ENCODE results near the gene CBLN4.

Gene CBLN4

DNA sequence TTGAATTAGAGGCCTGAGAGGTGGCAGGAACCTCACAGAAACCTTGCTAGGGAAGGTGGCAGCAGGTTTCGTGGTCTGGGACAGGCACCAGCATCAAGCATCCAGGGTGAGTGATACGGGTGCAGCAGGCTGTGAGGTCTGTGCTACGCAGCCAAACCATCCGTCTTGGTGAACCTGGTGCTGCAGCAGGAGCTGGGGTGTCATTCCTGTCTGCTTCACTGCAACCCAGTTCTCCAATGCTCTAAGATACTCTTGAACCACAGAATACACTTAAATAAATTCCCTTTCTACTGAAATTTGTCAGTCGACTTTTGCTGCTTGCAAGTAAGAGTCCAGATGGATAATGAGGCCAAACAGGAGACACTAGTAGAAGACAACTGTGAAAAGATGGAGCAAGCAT, 9.7 kb upstream of the CBLN4 start:
- no peaks in the 10 kb centered on the region for H3K36me3 ChIP-seq (ENCODE audit: insufficient read depth, low read length)
- H3K79me2 ChIP-seq (ENCODE audit: insufficient read depth, low read length), result no peaks in the 10 kb centered on the region
- H3K9ac ChIP-seq (ENCODE audit: low read depth, low read length, poor library complexity, severe bottlenecking), result no peak overlapping the region
- H3F3A ChIP-seq (ENCODE audit: low read depth), result no peaks in the 10 kb centered on the region
- H3K4me3 ChIP-seq (ENCODE audit: low read length, poor library complexity, severe bottlenecking), result no peak overlapping the region
- H3K9me3 ChIP-seq (ENCODE audit: insufficient read depth, low read depth, low read length), result peaks cover 2% of the 10 kb centered on the region; the same call in 1 of the 2 replicates
- no peak for TF ChIP-seq EZH2phosphoT487 (IDR thresholded peaks at IDR 0.05; ENCODE audit: borderline replicate concordance)
- TF ChIP-seq, protein P1, sequence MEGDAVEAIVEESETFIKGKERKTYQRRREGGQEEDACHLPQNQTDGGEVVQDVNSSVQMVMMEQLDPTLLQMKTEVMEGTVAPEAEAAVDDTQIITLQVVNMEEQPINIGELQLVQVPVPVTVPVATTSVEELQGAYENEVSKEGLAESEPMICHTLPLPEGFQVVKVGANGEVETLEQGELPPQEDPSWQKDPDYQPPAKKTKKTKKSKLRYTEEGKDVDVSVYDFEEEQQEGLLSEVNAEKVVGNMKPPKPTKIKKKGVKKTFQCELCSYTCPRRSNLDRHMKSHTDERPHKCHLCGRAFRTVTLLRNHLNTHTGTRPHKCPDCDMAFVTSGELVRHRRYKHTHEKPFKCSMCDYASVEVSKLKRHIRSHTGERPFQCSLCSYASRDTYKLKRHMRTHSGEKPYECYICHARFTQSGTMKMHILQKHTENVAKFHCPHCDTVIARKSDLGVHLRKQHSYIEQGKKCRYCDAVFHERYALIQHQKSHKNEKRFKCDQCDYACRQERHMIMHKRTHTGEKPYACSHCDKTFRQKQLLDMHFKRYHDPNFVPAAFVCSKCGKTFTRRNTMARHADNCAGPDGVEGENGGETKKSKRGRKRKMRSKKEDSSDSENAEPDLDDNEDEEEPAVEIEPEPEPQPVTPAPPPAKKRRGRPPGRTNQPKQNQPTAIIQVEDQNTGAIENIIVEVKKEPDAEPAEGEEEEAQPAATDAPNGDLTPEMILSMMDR (conservative IDR thresholded peaks at IDR 0.05; ENCODE audit: low read length), result no peak
- H3K27me3 ChIP-seq (ENCODE audit: insufficient read depth, low read length, poor library complexity, severe bottlenecking), result no peaks in the 10 kb centered on the region
- no peaks in the 10 kb centered on the region for H3K9me2 ChIP-seq (replicated peaks; ENCODE audit: low read depth, low read length)
- H4K20me1 ChIP-seq (ENCODE audit: insufficient read depth, low read length, poor library complexity, severe bottlenecking), result no peaks in the 10 kb centered on the region
- no peaks in the 10 kb centered on the region for H3K4me1 ChIP-seq (ENCODE audit: insufficient read depth, low read length, poor library complexity, severe bottlenecking)
- H3K4me2 ChIP-seq (ENCODE audit: low read depth, low read length, poor library complexity, severe bottlenecking), result no peak overlapping the region
- H2AFZ ChIP-seq (ENCODE audit: low read length), result no peak overlapping the region

DNA sequence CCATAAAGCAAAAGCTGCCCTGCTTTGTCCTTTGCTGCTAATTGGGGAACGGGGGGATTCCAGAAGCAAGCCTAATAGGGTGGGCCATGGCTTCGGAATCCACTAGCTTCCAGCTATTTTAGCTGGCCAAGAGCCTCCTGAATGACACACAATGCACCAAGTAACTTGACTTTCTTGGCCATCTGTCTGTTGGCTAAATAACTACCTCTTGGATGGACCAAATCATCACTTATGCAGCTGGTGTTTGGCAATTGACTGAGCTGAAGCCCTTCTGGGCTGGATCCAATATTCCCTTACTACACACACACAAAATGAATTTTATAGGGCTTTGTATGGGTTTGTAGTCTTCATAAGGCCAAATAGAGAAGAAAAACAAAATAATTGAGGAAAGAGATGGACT, 8.8 kb upstream of the CBLN4 start:
- H3F3A ChIP-seq (ENCODE audit: low read depth), result no peaks in the 10 kb centered on the region
- H3K4me2 ChIP-seq (ENCODE audit: low read depth, low read length, poor library complexity, severe bottlenecking), result no peak overlapping the region
- H3K9ac ChIP-seq (ENCODE audit: low read depth, low read length, poor library complexity, severe bottlenecking), result no peak overlapping the region
- no peaks in the 10 kb centered on the region for H3K27me3 ChIP-seq (ENCODE audit: insufficient read depth, low read length, poor library complexity, severe bottlenecking)
- no peaks in the 10 kb centered on the region for H3K4me1 ChIP-seq (ENCODE audit: insufficient read depth, low read length, poor library complexity, severe bottlenecking)
- no peaks in the 10 kb centered on the region for H3K79me2 ChIP-seq (ENCODE audit: insufficient read depth, low read length)
- H4K20me1 ChIP-seq (ENCODE audit: insufficient read depth, low read length, poor library complexity, severe bottlenecking), result no peaks in the 10 kb centered on the region
- H2AFZ ChIP-seq (ENCODE audit: low read length), result no peak overlapping the region
- H3K9me3 ChIP-seq (ENCODE audit: insufficient read depth, low read depth, low read length), result peaks cover 2% of the 10 kb centered on the region; the same call in 1 of the 2 replicates
- no peaks in the 10 kb centered on the region for H3K36me3 ChIP-seq (ENCODE audit: insufficient read depth, low read length)
- no peak overlapping the region for H3K4me3 ChIP-seq (ENCODE audit: low read length, poor library complexity, severe bottlenecking)
- TF ChIP-seq, protein P1 (conservative IDR thresholded peaks at IDR 0.05; ENCODE audit: low read length), result no peak
- TF ChIP-seq EZH2phosphoT487 (IDR thresholded peaks at IDR 0.05; ENCODE audit: borderline replicate concordance), result no peak
- H3K9me2 ChIP-seq (replicated peaks; ENCODE audit: low read depth, low read length), result no peaks in the 10 kb centered on the region

DNA sequence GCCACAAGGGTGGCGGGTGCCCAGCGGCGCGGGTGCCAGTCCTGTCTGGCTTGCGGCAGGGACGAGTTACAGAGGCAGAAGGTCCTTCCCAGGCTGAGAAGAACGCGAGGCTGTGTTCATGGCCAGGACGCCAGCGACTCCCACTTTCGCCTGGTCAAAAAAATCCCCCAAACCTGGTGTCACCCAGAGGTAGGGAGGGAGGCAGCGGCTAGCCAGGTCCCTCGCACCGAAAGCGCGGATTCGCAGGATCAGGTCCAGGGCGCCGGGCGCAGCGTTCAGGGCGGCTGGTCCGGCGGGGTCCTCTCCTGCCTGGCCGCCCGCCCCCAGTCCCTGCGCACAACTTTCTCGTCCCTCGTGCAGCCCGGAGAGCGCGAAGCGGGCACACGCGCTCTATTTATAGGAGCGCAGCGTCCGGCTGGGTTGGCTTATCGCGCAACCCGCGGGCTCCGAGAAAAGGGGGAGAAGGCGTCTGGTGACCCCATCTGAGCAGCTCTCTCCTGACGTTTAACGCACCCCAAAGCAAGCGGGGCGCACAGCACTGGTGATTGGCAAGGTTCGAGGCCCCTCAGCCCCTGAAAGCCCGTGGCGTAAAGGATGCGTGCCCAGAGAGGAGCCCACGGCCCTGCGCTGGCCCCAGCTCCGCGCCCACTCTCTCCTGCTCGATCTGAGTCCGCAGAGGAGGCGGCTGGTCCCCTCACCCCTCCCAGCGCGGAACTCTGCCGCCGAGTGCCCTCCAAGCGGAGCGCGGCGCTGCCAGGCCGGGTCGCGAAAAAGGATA, 519 bp downstream of the CBLN4 start:
- Histone ChIP-seq H3K27me3 (ENCODE audit: insufficient read depth, low read length, poor library complexity, severe bottlenecking) (no peaks in the 10 kb centered on the region), H2AFZ (ENCODE audit: low read length) (no peak overlapping the region), H3K79me2 (ENCODE audit: insufficient read depth, low read length) (no peaks in the 10 kb centered on the region), H4K20me1 (ENCODE audit: insufficient read depth, low read length, poor library complexity, severe bottlenecking) (no peaks in the 10 kb centered on the region), H3K9me2 (replicated peaks; ENCODE audit: low read depth, low read length) (no peaks in the 10 kb centered on the region), H3K9me3 (ENCODE audit: insufficient read depth, low read depth, low read length) (no peaks in the 10 kb centered on the region), H3K9ac (ENCODE audit: low read depth, low read length, poor library complexity, severe bottlenecking) (no peak overlapping the region), H3K4me2 (ENCODE audit: low read depth, low read length, poor library complexity, severe bottlenecking) (no peak overlapping the region), H3K4me1 (ENCODE audit: insufficient read depth, low read length, poor library complexity, severe bottlenecking) (no peaks in the 10 kb centered on the region), H3K4me3 (ENCODE audit: low read length, poor library complexity, severe bottlenecking) (no peak overlapping the region), H3K36me3 (ENCODE audit: insufficient read depth, low read length) (no peaks in the 10 kb centered on the region), H3F3A (ENCODE audit: low read depth) (no peaks in the 10 kb centered on the region)
- TF ChIP-seq, protein P1 (conservative IDR thresholded peaks at IDR 0.05; ENCODE audit: low read length), result no peak
- TF ChIP-seq EZH2phosphoT487 (IDR thresholded peaks at IDR 0.05; ENCODE audit: borderline replicate concordance), result no peak

All from Loucy (cell line).